Urinary bladder (tissue), 4 donors: Measurements from ENCODE around the gene NRXN2. TPM values are rescaled to one million over a fixed set of nuclear protein-coding genes. Genes with fewer than 3 reads are reported as not detected.

Source experiments
- DNase-seq: peaks from one replicate; pipeline ENCODE4 v3.0.0-alpha.2; 2015; ENCODE audit errors: extremely low spot score
- H3K27ac ChIP-seq: one replicate; pipeline ENCODE4 v1.5.1; 2013; ENCODE audit warnings: low read depth, mild to moderate bottlenecking, moderate library complexity
- H3K36me3 ChIP-seq: one replicate; pipeline ENCODE4 v1.6.1; 2013; ENCODE audit warnings: mild to moderate bottlenecking, moderate library complexity; ENCODE audit not compliant: insufficient read depth
- H3K4me1 ChIP-seq: one replicate; pipeline ENCODE4 v1.6.1; 2013; ENCODE audit warnings: mild to moderate bottlenecking, moderate library complexity; ENCODE audit not compliant: insufficient read depth
- H3K4me3 ChIP-seq: one replicate; pipeline ENCODE4 v1.5.1; 2013; ENCODE audit warnings: low read depth, low read length
- WGBS: extraction: QIAGEN DNeasy Blood & Tissue Kit; methylation state at CpG from one replicate; pipeline ENCODE4 v1.1.7; 2013; 5-methylcytosine and 5-hydroxymethylcytosine counted together
- polyA plus RNA-seq: library from polyadenylated mRNA; stranded (reverse); fragments of 200-250 nt; gene quantifications from one replicate; pipeline ENCODE4 v1.2.3, GENCODE V29; 2013
- total RNA-seq: library from RNA; depleted of rRNA; stranded (reverse); fragments of >200 nt; gene quantifications from one replicate; pipeline ENCODE4 v1.2.3, GENCODE V29; 2014
- donor health status: healthy with polysubstance abuse.
- donor health status: healthy.

Gene NRXN2
- total and polyA plus RNA-seq, 2 donors: 11.5 to 30.5 TPM

- Histone ChIP-seq H3K27ac (no peak overlapping the region), H3K4me1 (no peaks in the 10 kb centered on the region), H3K4me3 (peak overlapping the region; percentile 21), H3K36me3 (no peaks in the 10 kb centered on the region)
- no peak for DNase-seq
- whole genome bisulfite sequencing: 24% methylated on average over 18 of the region's 18 CpGs
Measured at GRCh38 chr11:64608046-64608445, 115.0 kb downstream of the NRXN2 start.

GRCh38 chr11:64607381-64607985, 115.5 kb downstream of the NRXN2 start:
- no peaks in the 10 kb centered on the region for H3K36me3 ChIP-seq
- peak overlapping the region; percentile 21 for H3K4me3 ChIP-seq
- no peaks in the 10 kb centered on the region for H3K4me1 ChIP-seq
- no peak for DNase-seq
- 64% methylated on average over 55 of the region's 55 CpGs for WGBS
- H3K27ac ChIP-seq: no peak overlapping the region

- no peak overlapping the region for H3K4me3 ChIP-seq
- 85% methylated on average over 23 of the region's 23 CpGs for WGBS
- no peak overlapping the region for H3K27ac ChIP-seq
Measured at GRCh38 chr11:64606796-64607380, 116.1 kb downstream of the NRXN2 start.

DNA sequence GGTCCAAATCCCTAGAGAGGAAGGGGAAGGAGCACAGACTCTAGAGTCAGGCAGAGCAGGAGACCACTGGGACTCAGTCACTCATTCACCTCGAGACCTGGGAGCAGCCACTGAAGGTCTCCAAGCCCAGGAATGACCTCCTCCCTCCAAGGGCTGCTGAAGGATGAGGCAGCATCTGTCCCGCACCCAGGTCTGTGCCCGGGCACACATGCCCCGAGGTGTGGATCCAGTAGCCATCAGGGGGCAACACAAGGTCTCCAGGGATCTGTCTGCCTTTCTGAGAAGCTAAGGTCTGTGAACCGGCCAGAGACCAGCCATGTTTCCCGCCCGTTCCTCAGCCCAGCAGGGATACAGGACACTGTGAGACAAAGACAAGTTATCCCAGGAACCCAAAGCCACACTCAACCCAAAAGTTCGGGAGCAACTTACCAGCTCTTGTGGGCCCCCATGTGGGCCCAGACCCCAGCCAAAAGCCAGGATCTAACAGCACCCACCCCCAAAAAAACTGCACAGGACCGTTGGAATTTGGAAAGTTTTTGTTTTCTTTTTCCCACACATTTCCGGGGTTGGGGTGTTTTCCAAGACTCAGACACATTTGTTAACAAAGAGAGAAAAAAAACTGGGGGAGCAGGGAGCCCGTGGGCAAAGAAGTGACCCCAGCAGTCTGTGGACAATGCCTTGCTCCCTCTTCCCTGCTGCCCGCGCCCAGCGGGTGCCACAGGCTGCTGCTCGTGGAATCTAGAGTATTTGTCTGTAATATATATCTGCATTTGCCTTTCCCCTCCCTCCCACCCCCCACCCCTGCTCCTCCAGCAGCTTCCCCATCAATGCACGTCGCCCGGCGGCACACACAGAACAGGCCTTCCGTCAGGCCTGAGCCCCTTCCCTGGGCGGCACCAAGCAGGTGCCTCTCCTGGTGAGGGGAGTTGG, 117.1 kb downstream of the NRXN2 start:
- WGBS: 77% methylated on average over 21 of the region's 21 CpGs
- no peak for DNase-seq
- H3K4me3 ChIP-seq: no peak overlapping the region
- H3K27ac ChIP-seq: no peak overlapping the region
- no peaks in the 10 kb centered on the region for H3K4me1 ChIP-seq
- H3K36me3 ChIP-seq: no peaks in the 10 kb centered on the region

More at GRCh38 chr11:64606796-64607380, 116.1 kb downstream of the NRXN2 start:
- no peaks in the 10 kb centered on the region for H3K4me1 ChIP-seq
- no peak for DNase-seq
- H3K36me3 ChIP-seq: no peaks in the 10 kb centered on the region

GRCh38 chr11:64605244-64605560, 117.8 kb downstream of the NRXN2 start:
- Histone ChIP-seq H3K4me1 (no peaks in the 10 kb centered on the region), H3K36me3 (no peaks in the 10 kb centered on the region), H3K27ac (no peak overlapping the region), H3K4me3 (no peak overlapping the region)
- 65% methylated on average over 10 of the region's 10 CpGs for WGBS
- no peak for DNase-seq

DNA sequence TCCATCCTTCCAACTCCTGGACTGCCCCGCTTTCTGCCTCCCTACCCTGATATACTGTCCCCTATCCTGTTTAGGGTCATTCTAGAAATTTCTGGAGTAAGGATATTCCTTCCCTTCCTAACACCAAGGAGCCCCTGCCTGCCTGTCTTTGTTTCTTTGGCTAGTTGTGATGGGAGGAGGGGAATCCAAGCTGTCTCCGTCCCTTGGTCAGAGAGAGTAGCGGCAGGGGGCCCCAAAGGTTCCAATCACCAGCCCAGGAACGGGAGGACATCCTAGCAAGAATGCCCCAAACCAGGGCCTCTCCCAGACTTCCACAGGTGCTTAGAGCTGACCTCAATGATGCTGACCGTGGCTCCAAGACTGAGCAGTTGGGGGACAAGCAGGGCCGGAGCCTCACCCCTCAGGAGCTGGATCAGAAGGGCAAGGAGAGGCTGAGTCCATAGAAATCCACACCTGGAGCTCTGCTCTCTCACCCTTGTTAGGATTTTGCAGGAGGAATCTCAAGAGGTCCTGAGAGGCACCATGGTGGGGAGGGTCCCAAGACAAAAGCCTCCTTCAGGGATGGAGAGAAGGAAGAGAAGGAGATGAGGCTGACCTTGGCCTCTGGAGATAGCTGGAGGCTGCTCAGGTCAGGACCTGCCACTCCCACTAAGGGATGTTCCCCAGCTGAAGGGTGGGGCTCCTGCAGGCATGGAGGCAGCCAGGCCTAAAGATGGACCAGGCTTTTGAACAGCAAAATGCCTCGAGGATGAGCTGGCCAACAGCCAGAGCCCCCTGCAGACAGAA, 118.3 kb downstream of the NRXN2 start:
- H3K36me3 ChIP-seq: no peaks in the 10 kb centered on the region
- H3K4me3 ChIP-seq: no peak overlapping the region
- H3K4me1 ChIP-seq: no peaks in the 10 kb centered on the region
- H3K27ac ChIP-seq: no peak overlapping the region
- no peak for DNase-seq
- 72% methylated on average over 7 of the region's 7 CpGs for WGBS

DNA sequence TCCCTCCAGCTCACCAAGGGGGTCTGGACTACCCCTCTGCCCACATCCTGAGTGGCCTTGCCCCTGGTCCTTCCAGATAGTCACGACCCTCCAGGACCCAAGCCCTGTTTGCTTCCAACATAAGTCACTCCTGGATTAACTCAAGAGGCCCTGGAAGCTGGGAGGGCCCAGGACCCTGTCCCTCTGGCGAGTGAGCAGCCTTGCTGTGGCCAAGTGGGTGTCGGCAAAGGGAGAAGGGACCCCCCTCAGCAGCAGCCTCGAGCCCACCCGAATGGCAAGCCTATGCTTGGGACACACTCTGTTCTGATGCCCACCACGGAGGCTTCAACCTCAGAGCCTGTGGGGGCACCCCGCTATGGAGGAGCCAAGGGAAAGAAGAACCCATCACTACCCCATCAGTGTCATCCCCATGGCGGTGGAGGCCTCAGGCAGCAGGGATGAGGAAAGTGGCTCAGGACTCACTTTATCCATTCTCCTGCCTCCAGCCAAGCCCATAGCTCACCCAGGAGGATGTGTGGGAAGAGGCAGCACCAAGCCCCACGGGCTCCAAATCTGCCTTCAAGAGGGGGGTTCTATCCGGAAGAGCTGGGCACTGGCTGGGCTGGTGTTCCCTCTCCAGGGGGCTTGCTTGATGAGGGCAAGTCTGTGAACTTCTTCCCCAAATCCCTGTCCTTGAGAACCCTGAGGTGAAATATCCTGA, 119.4 kb downstream of the NRXN2 start:
- Histone ChIP-seq H3K27ac (no peak overlapping the region), H3K36me3 (no peaks in the 10 kb centered on the region), H3K4me3 (no peak overlapping the region), H3K4me1 (no peaks in the 10 kb centered on the region)
- WGBS: 86% methylated on average over 10 of the region's 10 CpGs
- DNase-seq: no peak

GRCh38 chr11:64602466-64603070, 120.4 kb downstream of the NRXN2 start:
- 90% methylated on average over 10 of the region's 10 CpGs for WGBS
- H3K4me1 ChIP-seq: no peaks in the 10 kb centered on the region
- H3K27ac ChIP-seq: no peak overlapping the region
- no peaks in the 10 kb centered on the region for H3K36me3 ChIP-seq
- H3K4me3 ChIP-seq: no peak overlapping the region
- DNase-seq: no peak

- H3K4me3 ChIP-seq: no peak overlapping the region
- no peaks in the 10 kb centered on the region for H3K36me3 ChIP-seq
- 81% methylated on average over 12 of the region's 12 CpGs for WGBS
- H3K4me1 ChIP-seq: no peaks in the 10 kb centered on the region
- no peak for DNase-seq
- H3K27ac ChIP-seq: no peak overlapping the region
Measured at GRCh38 chr11:64601605-64602465, 121.2 kb downstream of the NRXN2 start.

DNA sequence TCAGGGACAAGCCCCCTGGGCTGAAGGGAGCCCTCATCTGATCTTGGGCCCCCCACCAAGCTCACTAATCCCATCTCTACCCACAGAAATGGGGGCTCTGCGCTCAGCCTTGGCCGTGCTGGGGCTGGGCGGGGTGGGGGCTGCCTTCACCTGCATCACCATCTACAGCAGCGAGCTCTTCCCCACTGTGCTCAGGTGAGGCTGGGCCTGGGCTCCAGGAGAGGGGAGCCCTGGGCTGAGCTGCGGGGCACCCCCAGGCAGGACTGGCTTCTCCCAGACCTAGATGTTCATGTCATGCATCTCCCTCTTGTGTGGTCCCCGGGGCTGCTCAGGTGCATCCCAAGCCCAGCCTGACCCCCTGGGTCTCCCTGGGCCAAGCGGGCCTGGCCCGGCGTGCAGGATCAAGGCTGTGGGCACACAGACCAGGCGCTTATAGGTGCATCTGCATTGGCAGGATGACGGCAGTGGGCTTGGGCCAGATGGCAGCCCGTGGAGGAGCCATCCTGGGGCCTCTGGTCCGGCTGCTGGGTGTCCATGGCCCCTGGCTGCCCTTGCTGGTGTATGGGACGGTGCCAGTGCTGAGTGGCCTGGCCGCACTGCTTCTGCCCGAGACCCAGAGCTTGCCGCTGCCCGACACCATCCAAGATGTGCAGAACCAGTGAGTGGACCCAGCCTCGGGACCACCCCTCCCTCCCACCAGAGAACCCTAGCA, 122.6 kb downstream of the NRXN2 start:
- no peaks in the 10 kb centered on the region for H3K36me3 ChIP-seq
- DNase-seq: no peak
- no peaks in the 10 kb centered on the region for H3K4me1 ChIP-seq
- H3K4me3 ChIP-seq: no peak overlapping the region
- no peak overlapping the region for H3K27ac ChIP-seq
- 92% methylated on average over 19 of the region's 19 CpGs for WGBS

DNA sequence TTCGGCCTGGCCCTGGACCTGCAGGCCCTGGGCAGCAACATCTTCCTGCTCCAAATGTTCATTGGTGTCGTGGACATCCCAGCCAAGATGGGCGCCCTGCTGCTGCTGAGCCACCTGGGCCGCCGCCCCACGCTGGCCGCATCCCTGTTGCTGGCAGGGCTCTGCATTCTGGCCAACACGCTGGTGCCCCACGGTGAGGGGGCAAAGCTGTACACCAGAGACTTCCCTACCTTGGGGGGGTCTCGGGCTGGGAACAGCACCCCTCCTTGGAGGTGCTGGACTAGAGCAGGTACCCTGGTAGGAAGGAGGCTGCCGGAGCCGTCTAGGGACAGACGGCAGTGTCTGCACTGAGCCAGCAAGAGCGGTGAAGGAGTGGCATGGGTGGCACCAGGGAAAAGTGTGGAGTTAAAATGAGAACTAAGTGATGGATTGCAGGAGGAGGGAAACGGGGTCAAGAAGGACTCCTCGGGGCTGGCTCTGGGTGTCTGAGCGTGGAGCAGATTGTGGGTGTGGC, 123.2 kb downstream of the NRXN2 start:
- H3K36me3 ChIP-seq: no peaks in the 10 kb centered on the region
- 88% methylated on average over 17 of the region's 17 CpGs for WGBS
- no peaks in the 10 kb centered on the region for H3K4me1 ChIP-seq
- no peak for DNase-seq
- H3K4me3 ChIP-seq: no peak overlapping the region
- H3K27ac ChIP-seq: no peak overlapping the region
